DOHH2 (cell line): ENCODE data around the gene RGS9.

Experiments
- CTCF ChIP-seq: fragments of 200-600 bp; sonication (generic); IDR thresholded peaks from one replicate; pipeline ENCODE4 v1.5.1; 2014; ENCODE audit warnings: antibody characterized with exemption, mild to moderate bottlenecking, low read depth, low read length; ENCODE audit not compliant: poor library complexity, severe bottlenecking
- EZH2phosphoT487 ChIP-seq: fragments of 200-600 bp; sonication (generic); IDR thresholded peaks from 2 replicates; pipeline ENCODE4 v1.6.1; 2017; ENCODE audit warnings: borderline replicate concordance, mild to moderate bottlenecking, antibody characterized with exemption, low read length, moderate library complexity, mixed read lengths

GRCh38 chr17:65109543-65109942 lies 27.6 kb upstream of the RGS9 start:
- TF ChIP-seq CTCF (no peak), EZH2phosphoT487 (no peak)
